Lower leg skin (tissue), 3 donors: ENCODE data around the gene APRT.

Experiments
- CTCF ChIP-seq, 3 donors: fragments of 450-650 bp; IDR thresholded peaks; one replicate each; pipeline ENCODE4 v1.5.1; 2016; ENCODE audit warnings: antibody characterized with exemption in 3 of 3, mild to moderate bottlenecking in 3 of 3, moderate library complexity in 2 of 3
- POLR2A ChIP-seq, 2 donors: fragments of 450-650 bp; IDR thresholded peaks; one replicate each; pipeline ENCODE4 v1.6.1; 2016 to 2017; ENCODE audit warnings: antibody characterized with exemption in 2 of 2, mild to moderate bottlenecking in 1 of 2, moderate library complexity in 1 of 2

- TF ChIP-seq POLR2A (IDR thresholded peaks at IDR 0.05): no peak
- TF ChIP-seq CTCF (IDR thresholded peaks at IDR 0.05): no peak
These were observed 21.2 kb downstream of the APRT start for GRCh38 chr16:88790312-88791211.
